Esophagus muscularis mucosa (tissue), 4 donors: Measurements from ENCODE around the gene HNRNPA3. TPM values are rescaled to one million over a fixed set of nuclear protein-coding genes. Genes with fewer than 3 reads are reported as not detected.

ENCODE experiments used
- DNase-seq: peaks from one replicate; pipeline ENCODE4 v3.0.0-alpha.2; 2017; ENCODE audit errors: extremely low spot score
- H3K27ac ChIP-seq, 4 donors: fragments of 200-600 bp; sonication (generic); replicated peaks in 1 of 4; 1 replicate in 3 of 4; 2 replicates in 1 of 4; pipeline ENCODE4 v1.5.1; 2016 to 2019; ENCODE audit warnings: mild to moderate bottlenecking in 1 of 4
- H3K27me3 ChIP-seq, 4 donors: fragments of 200-600 bp; sonication (generic); one replicate each; pipeline versions ENCODE4 v1.5.1 to v1.6.0; 2016 to 2019
- H3K36me3 ChIP-seq, 4 donors: fragments of 200-600 bp; sonication (generic); one replicate each; pipeline ENCODE4 v1.5.1; 2016 to 2019
- H3K4me1 ChIP-seq, 4 donors: fragments of 200-600 bp; sonication (generic); one replicate each; pipeline ENCODE4 v1.5.1; 2016 to 2019
- H3K4me3 ChIP-seq, 4 donors: fragments of 200-600 bp; sonication (generic); 1 replicate in 2 of 4; 2 replicates in 2 of 4; pipeline ENCODE4 v1.5.1; 2016 to 2019; ENCODE audit warnings: mild to moderate bottlenecking in 4 of 4, moderate library complexity in 1 of 4
- H3K9me3 ChIP-seq, 4 donors: fragments of 200-600 bp; sonication (generic); 1 replicate in 3 of 4; 2 replicates in 1 of 4; pipeline ENCODE4 v1.5.1; 2016 to 2019
- EP300 ChIP-seq: sonication (generic); formaldehyde crosslinking; IDR thresholded peaks from one replicate; pipeline ENCODE4 v1.6.1; 2017; ENCODE audit warnings: antibody characterized with exemption
- POLR2A ChIP-seq: fragments of 450-650 bp; IDR thresholded peaks from one replicate; pipeline ENCODE4 v1.6.1; 2017; ENCODE audit warnings: antibody characterized with exemption, moderate library complexity, mild to moderate bottlenecking, low read depth
- POLR2AphosphoS5 ChIP-seq, 2 donors: sonication (generic); formaldehyde crosslinking; IDR thresholded peaks; one replicate each; pipeline ENCODE4 v1.6.1; 2017; ENCODE audit warnings: antibody characterized with exemption in 2 of 2
- WGBS: methylation state at CpG from one replicate; pipeline ENCODE4 v1.1.5; 2018; 5-methylcytosine and 5-hydroxymethylcytosine counted together
- intact Hi-C: fragments of 100-400 bp; cut with DNase I; formaldehyde crosslinking; loops from one replicate; pipeline ENCODE4 v1.15.1; 2023
- total RNA-seq, 4 donors: library from RNA; depleted of rRNA; stranded (reverse); fragments of >200 nt; gene quantifications; one replicate each; pipeline versions ENCODE4 v1.1.0 to v1.2.1, GENCODE V29; 2016
- TF ChIP-seq, protein P1 (sequence below), 3 experiments: fragments of 200-600 bp in 2 of 3; fragments of 450-650 bp in 1 of 3; sonication (generic) in 2 of 3; IDR thresholded peaks; one replicate each; pipeline ENCODE4 v1.5.1; 2017 to 2019; ENCODE audit warnings: antibody characterized with exemption in 3 of 3, mild to moderate bottlenecking in 2 of 3, moderate library complexity in 1 of 3

The HNRNPA3 gene
- total RNA-seq, 4 donors from 2014 or later = 59.2 to 72.3 (median 64.3) TPM

DNA sequence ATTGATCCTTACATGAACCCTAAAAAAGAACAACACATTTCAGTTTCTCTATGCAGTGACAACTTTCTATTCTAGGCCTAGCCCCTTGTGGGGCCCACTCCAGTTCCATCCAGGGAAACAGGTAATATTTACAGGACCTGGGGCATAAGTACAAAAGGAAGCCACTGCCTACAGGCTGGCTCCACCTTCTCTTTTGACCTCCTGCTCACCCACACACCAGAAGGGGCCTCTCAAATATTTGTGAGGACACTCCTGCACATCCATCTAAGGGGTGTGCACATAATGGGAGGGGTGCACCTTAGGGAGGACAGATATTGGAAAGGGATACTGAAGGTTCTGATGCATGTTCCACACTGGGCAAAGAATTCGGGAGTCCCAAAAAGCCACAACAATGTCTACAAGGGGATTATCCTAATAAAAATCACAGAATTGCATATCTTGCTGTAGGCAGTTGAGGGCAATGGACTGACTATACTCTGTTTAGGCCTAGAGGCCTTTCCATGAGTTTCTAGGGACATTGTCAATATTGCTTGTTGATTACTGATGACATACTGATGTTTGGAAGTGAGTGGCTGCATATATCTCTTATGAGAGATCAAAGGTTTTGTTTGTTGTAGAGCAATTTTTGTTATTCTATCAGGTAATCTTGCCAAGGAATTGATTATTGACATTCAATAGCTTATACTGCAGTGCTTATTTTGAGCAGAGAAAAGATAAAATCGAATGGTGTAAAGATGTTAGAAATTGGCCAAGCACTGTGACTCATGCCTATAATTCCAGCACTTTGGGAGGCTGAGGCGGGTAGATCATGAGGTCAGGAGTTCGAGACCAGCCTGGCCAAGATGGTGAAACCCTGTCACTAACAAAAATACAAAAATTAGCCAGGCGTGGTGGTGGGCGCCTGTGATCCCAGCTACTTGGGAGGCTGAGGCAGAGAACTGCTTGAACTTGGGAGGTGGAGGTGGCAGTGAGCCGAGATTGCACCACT, 23.8 kb upstream of the HNRNPA3 start:
- TF ChIP-seq, protein P1, sequence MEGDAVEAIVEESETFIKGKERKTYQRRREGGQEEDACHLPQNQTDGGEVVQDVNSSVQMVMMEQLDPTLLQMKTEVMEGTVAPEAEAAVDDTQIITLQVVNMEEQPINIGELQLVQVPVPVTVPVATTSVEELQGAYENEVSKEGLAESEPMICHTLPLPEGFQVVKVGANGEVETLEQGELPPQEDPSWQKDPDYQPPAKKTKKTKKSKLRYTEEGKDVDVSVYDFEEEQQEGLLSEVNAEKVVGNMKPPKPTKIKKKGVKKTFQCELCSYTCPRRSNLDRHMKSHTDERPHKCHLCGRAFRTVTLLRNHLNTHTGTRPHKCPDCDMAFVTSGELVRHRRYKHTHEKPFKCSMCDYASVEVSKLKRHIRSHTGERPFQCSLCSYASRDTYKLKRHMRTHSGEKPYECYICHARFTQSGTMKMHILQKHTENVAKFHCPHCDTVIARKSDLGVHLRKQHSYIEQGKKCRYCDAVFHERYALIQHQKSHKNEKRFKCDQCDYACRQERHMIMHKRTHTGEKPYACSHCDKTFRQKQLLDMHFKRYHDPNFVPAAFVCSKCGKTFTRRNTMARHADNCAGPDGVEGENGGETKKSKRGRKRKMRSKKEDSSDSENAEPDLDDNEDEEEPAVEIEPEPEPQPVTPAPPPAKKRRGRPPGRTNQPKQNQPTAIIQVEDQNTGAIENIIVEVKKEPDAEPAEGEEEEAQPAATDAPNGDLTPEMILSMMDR (IDR thresholded peaks at IDR 0.05) = no peak
- TF ChIP-seq POLR2AphosphoS5 (IDR thresholded peaks at IDR 0.05) (no peak), EP300 (no peak), POLR2A (no peak)
- Histone ChIP-seq H3K4me3 (no peak overlapping the region), H3K27ac (no peak overlapping the region), H3K4me1 (peaks cover 0 to 35% (median 18%) of the 10 kb centered on the region in 4 donors), H3K27me3 (no peaks in the 10 kb centered on the region), H3K9me3 (no peaks in the 10 kb centered on the region), H3K36me3 (no peaks in the 10 kb centered on the region)
- intact Hi-C loops = no loop called here
- DNase-seq = no peak
- WGBS = over 99% methylated on average over 7 of the region's 7 CpGs

DNA sequence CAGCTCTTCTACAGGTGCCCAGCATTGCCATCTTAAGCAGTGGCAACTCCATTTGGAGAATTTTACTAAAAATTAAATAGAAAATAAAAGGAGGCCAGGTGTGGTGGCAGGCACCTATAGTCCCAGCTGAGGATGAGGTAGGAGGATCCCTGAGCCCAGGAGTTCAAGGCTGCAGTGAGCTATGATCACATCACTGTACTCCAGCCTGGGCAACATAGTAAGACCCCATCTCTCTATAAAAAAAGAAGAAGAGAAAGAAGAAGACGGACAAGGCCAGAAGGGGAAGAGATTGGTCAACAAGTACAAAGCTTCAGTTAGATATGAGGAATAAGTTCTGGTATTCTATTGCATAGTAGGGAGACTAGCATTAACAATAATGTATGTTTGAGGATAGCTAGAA, 21.7 kb upstream of the HNRNPA3 start:
- 86% methylated on average over 1 of the region's 1 CpG for WGBS
- Histone ChIP-seq H3K9me3 (no peaks in the 10 kb centered on the region), H3K4me3 (no peak overlapping the region), H3K36me3 (no peaks in the 10 kb centered on the region), H3K4me1 (peaks cover 0 to 31% (median 20%) of the 10 kb centered on the region in 4 donors), H3K27ac (no peak overlapping the region), H3K27me3 (no peaks in the 10 kb centered on the region)
- DNase-seq = no peak
- intact Hi-C loops = no loop called here
- no peak for TF ChIP-seq POLR2AphosphoS5 (IDR thresholded peaks at IDR 0.05)
- no peak for TF ChIP-seq EP300
- no peak for TF ChIP-seq POLR2A
- TF ChIP-seq, protein P1 (IDR thresholded peaks at IDR 0.05) = no peak

DNA sequence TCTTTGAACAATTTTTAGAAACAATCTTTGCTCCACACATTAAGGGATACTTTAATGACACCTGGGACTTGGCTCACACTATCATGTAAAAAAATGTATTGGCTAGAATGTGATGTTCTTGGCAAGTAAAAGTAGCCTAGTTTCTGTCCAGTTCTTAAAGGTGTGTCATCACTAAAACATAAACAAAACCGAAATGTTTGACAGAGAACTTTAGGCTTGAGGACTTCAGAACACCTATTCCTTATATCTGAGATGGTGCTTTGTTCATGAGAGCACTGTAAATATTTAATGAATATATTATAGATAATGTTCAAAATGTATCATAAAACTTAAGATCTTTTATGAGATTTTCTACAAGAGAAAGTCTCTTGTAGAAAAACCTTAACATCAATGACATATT, 19.8 kb upstream of the HNRNPA3 start:
- Histone ChIP-seq H3K9me3 (no peaks in the 10 kb centered on the region), H3K36me3 (no peaks in the 10 kb centered on the region), H3K27ac (peak overlapping the region in 1 of 4 donors; percentile 43), H3K4me1 (peaks cover 0 to 31% (median 20%) of the 10 kb centered on the region in 4 donors), H3K4me3 (no peak overlapping the region), H3K27me3 (no peaks in the 10 kb centered on the region)
- no peak for DNase-seq
- no peak for TF ChIP-seq POLR2A
- TF ChIP-seq, protein P1 (IDR thresholded peaks at IDR 0.05) = no peak
- TF ChIP-seq EP300 = no peak
- no peak for TF ChIP-seq POLR2AphosphoS5 (IDR thresholded peaks at IDR 0.05)
- 37% methylated on average over 1 of the region's 1 CpG for WGBS
- intact Hi-C loops = no loop called here

DNA sequence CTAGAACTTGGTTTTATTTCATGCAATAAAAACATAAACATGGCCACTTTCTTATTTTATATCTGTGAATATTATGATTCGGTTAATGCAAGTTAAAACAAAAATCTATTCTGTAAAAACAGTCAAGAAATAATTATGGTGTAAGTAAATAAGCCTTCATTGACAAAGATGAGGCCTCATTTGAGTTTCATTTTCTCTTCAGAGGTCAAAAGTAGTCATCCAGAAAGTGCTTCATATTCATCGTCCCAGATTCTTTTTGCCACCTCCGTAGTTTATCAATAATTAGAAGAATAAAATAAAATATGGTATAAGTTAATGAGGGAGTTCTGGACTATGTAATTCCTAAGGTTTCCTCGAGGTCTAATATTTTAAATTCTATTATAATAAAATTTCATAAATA, 19.4 kb upstream of the HNRNPA3 start:
- no peak overlapping the region for H3K27ac ChIP-seq
- no peaks in the 10 kb centered on the region for H3K9me3 ChIP-seq
- peaks cover 0 to 31% (median 20%) of the 10 kb centered on the region in 4 donors for H3K4me1 ChIP-seq
- intact Hi-C loops = no loop called here
- TF ChIP-seq POLR2A (no peak), EP300 (no peak), POLR2AphosphoS5 (IDR thresholded peaks at IDR 0.05) (no peak)
- TF ChIP-seq, protein P1 (IDR thresholded peaks at IDR 0.05) = no peak
- no peaks in the 10 kb centered on the region for H3K36me3 ChIP-seq
- no peak for DNase-seq
- WGBS = 73% methylated on average over 4 of the region's 4 CpGs
- no peaks in the 10 kb centered on the region for H3K27me3 ChIP-seq
- no peak overlapping the region for H3K4me3 ChIP-seq
